Measurements from ENCODE around the gene CENPM. TPM values are rescaled to one million over a fixed set of nuclear protein-coding genes. Genes with fewer than 3 reads are reported as not detected.

The CENPM gene
- total and polyA plus RNA-seq, 2 donors (not counting 3 experiments of a cell fraction or from before 2014, with no cell fraction given), result 34.5 to 37.4 TPM

DNA sequence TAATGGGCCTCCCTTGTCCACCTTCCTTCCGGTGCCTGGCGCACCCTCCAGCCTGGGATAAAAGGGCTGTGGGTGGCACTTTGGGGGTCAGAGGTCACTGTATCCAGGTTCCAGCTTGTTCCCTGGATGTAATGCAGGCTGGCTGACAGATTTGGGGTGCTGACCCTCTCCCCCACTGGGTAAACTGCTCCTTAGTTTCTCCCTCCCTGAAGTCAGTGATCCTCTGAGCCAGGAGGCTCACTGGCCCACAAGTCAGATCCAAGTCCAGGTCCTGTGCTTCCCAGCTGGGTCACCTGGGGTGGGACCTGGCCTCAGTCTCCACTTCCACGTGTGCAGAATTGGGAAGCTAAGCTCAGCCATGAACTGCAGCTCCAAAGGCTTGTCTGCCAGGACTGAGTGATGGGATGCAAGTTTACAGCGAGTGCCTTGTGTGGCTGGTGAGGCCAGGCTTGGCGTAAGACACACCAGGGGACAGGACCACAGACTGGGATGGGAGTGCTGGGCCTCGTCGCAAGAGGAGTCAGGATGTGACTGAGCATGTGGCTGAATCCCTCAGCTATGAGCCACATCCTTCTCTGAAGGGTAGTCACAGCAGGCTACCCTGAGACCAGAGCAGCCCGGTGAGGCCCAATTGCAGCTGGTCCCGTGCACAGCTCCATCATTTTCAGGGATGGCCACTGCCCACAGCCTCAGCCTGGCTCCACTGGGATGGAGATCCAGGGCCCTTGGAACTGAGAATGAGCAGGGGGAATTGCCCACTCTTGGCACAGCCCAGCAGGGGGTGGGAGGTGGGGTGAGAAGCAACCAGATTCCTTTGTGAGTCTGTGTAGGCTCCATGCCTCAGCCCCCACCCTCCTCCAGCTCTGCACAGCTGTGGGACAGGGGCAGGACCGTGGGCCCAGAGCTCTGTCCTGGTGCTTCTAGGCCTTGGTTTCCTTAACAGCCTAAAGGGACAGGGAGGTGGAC, 39.2 kb downstream of the CENPM start:
- Histone ChIP-seq H3K36me3 (ENCODE audit: control insufficient read depth in 2 of 2, extremely low read depth in 1 of 2, insufficient read depth in 2 of 2, low read length in 2 of 2) (peaks cover 7 to 18% of the 10 kb centered on the region in 2 experiments), H3K9ac (replicated peaks; ENCODE audit: extremely low read depth, insufficient read depth, low read length) (no peak overlapping the region), H4K20me1 (replicated peaks; ENCODE audit: control insufficient read depth, extremely low read depth, insufficient read depth, low read length) (no peaks in the 10 kb centered on the region), H3K4me1 (ENCODE audit: control insufficient read depth, extremely low read depth, insufficient read depth, low read length) (peaks cover 6% of the 10 kb centered on the region), H3K4me3 (replicated peaks in 1 of 3; ENCODE audit: insufficient read depth in 1 of 3, low read depth in 1 of 3, low read length in 3 of 3) (no peak overlapping the region), H3K9me3 (replicated peaks; ENCODE audit: control insufficient read depth, insufficient read depth, low read length) (no peaks in the 10 kb centered on the region), H3K4me2 (ENCODE audit: insufficient read depth, low read length) (no peak overlapping the region), H3K27me3 (ENCODE audit: control insufficient read depth in 2 of 2, insufficient read depth in 2 of 2, low read length in 2 of 2) (peaks cover 20 to 33% of the 10 kb centered on the region in 2 experiments), H3K27ac (ENCODE audit: insufficient read depth, low read depth, low read length) (no peak overlapping the region), H2AFZ (ENCODE audit: low read depth, low read length) (no peak overlapping the region), H3K79me2 (ENCODE audit: control insufficient read depth, insufficient read depth, low read length) (no peaks in the 10 kb centered on the region), H3K9me1 (replicated peaks; ENCODE audit: control insufficient read depth, extremely low read depth, insufficient read depth, low read length) (no peaks in the 10 kb centered on the region)
- no TSS peak for BruUV-seq (replicated peaks)
- dilution Hi-C loops (cut with MboI; ENCODE audit: extremely low pct_ligation_motif_present, low sequenced_read_pairs), result no loop called here
- intact Hi-C loops (cut with micrococcal nuclease), result no loop called here
- ChIA-PET CTCF (interaction anchor here (1.1 to 2.8 kb wide), 6 partner anchors 18 to 536 kb away, joined by 3 to 16 read pairs (median 5); partner anchors contain the start of gene TNFRSF13C), POLR2A (no interaction called here)
- DNase-seq (ENCODE audit: low read depth, low spot score), result no peak
- TF ChIP-seq JUN (IDR thresholded peaks at IDR 0.05; ENCODE audit: borderline replicate concordance, insufficient read depth, insufficient read length, low read depth) (no peak), POLR2AphosphoS5 (IDR thresholded peaks at IDR 0.05; ENCODE audit: insufficient read depth, low read depth, low read length) (peak; percentile 12)
- no peak for FAIRE-seq

DNA sequence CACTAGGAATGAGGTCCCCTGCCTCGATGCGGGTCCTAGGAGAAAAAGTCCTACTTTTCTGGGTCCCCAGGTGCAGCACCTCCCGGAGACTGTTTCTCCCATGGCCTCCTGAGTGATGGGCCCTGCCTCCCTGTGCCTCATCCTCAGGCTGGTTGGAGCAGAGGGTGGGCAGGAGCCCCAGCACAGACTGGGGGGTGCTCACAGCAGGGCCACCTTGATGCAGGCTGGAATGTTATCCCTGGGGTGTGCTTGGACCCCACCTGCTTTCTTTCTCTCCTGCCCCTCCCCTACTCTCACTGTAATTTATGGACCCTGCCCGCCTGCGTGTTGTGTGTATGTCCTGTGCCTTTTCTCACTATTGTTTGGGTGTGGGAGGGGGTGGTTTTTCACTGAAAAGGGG, 40.1 kb downstream of the CENPM start:
- FAIRE-seq (no peak), DNase-seq (ENCODE audit: low read depth, low spot score) (no peak)
- peaks cover 11 to 24% of the 10 kb centered on the region in 2 experiments for H3K27me3 ChIP-seq (ENCODE audit: control insufficient read depth in 2 of 2, insufficient read depth in 2 of 2, low read length in 2 of 2)
- H3K36me3 ChIP-seq (ENCODE audit: control insufficient read depth in 2 of 2, extremely low read depth in 1 of 2, insufficient read depth in 2 of 2, low read length in 2 of 2), result peaks cover 7 to 24% of the 10 kb centered on the region in 2 experiments
- no peaks in the 10 kb centered on the region for H4K20me1 ChIP-seq (replicated peaks; ENCODE audit: control insufficient read depth, extremely low read depth, insufficient read depth, low read length)
- no peak overlapping the region for H2AFZ ChIP-seq (ENCODE audit: low read depth, low read length)
- dilution Hi-C loops (cut with MboI; ENCODE audit: extremely low pct_ligation_motif_present, low sequenced_read_pairs), result no loop called here
- no peak overlapping the region for H3K9ac ChIP-seq (replicated peaks; ENCODE audit: extremely low read depth, insufficient read depth, low read length)
- TF ChIP-seq GATA2 (IDR thresholded peaks at IDR 0.05; ENCODE audit: insufficient read depth, insufficient read length, low read depth, low read length) (no peak), MYC (IDR thresholded peaks at IDR 0.05; ENCODE audit: low read depth, low read length) (no peak), FOS (IDR thresholded peaks at IDR 0.05; ENCODE audit: borderline replicate concordance, insufficient read depth, low read length) (no peak), EZH2 (IDR thresholded peaks at IDR 0.05; ENCODE audit: borderline replicate concordance, low read depth, low read length, severe bottlenecking) (no peak), POLR2AphosphoS5 (IDR thresholded peaks at IDR 0.05; ENCODE audit: insufficient read depth, low read depth, low read length) (no peak), JUN (IDR thresholded peaks at IDR 0.05; ENCODE audit: borderline replicate concordance, insufficient read depth, insufficient read length, low read depth) (no peak), POLR2A (IDR thresholded peaks at IDR 0.05; ENCODE audit: low read depth, low read length) (no peak)
- TF ChIP-seq, protein P1, sequence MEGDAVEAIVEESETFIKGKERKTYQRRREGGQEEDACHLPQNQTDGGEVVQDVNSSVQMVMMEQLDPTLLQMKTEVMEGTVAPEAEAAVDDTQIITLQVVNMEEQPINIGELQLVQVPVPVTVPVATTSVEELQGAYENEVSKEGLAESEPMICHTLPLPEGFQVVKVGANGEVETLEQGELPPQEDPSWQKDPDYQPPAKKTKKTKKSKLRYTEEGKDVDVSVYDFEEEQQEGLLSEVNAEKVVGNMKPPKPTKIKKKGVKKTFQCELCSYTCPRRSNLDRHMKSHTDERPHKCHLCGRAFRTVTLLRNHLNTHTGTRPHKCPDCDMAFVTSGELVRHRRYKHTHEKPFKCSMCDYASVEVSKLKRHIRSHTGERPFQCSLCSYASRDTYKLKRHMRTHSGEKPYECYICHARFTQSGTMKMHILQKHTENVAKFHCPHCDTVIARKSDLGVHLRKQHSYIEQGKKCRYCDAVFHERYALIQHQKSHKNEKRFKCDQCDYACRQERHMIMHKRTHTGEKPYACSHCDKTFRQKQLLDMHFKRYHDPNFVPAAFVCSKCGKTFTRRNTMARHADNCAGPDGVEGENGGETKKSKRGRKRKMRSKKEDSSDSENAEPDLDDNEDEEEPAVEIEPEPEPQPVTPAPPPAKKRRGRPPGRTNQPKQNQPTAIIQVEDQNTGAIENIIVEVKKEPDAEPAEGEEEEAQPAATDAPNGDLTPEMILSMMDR (IDR thresholded peaks at IDR 0.05; ENCODE audit: extremely low read depth in 1 of 2, insufficient read depth in 1 of 2, low read depth in 1 of 2, low read length in 2 of 2), result no peak
- TF ChIP-seq, protein P2, sequence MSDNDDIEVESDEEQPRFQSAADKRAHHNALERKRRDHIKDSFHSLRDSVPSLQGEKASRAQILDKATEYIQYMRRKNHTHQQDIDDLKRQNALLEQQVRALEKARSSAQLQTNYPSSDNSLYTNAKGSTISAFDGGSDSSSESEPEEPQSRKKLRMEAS (IDR thresholded peaks at IDR 0.05; ENCODE audit: insufficient read depth, insufficient read length), result no peak
- no peaks in the 10 kb centered on the region for H3K9me3 ChIP-seq (replicated peaks; ENCODE audit: control insufficient read depth, insufficient read depth, low read length)
- CTCF ChIA-PET, result interaction anchor here (1.1 to 2.8 kb wide), 4 partner anchors 19 to 537 kb away, joined by 3 to 16 read pairs (median 9); partner anchors contain the start of gene TNFRSF13C
- H3K4me1 ChIP-seq (ENCODE audit: control insufficient read depth, extremely low read depth, insufficient read depth, low read length), result peaks cover 6% of the 10 kb centered on the region
- no peak overlapping the region for H3K27ac ChIP-seq (ENCODE audit: insufficient read depth, low read depth, low read length)
- TSS peak; percentile 54 for BruUV-seq (replicated peaks)
- H3K9me1 ChIP-seq (replicated peaks; ENCODE audit: control insufficient read depth, extremely low read depth, insufficient read depth, low read length), result no peaks in the 10 kb centered on the region
- POLR2A ChIA-PET, result no interaction called here
- no peaks in the 10 kb centered on the region for H3K79me2 ChIP-seq (ENCODE audit: control insufficient read depth, insufficient read depth, low read length)
- no peak overlapping the region for H3K4me3 ChIP-seq (replicated peaks in 1 of 3; ENCODE audit: insufficient read depth in 1 of 3, low read depth in 1 of 3, low read length in 3 of 3)
- intact Hi-C loops (cut with micrococcal nuclease), result no loop called here
- H3K4me2 ChIP-seq (ENCODE audit: insufficient read depth, low read length), result no peak overlapping the region
